ENCODE measurements around the gene PPP1R3A.

DNA sequence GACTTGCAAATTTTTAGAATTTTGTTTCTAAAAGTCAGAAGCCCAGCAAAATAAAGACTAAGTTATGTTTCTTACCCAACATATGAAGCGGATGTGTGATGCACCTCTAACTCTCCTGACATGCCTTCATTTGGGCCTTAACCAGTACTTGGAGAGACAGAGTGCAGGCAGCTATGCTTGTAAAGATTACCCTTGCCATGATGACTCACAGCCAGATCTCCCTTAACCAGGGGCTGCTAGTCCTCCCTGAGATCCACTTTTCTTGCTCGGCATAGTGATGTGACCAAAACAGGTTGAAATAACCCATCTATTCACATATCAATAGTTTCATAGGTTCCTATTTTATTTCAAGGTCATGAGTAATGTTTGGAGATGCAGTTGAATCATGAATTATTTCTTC is 43.6 kb downstream of the PPP1R3A start:
- TF ChIP-seq POLR2A (IDR thresholded peaks at IDR 0.05) = no peak
- TF ChIP-seq, protein P1, sequence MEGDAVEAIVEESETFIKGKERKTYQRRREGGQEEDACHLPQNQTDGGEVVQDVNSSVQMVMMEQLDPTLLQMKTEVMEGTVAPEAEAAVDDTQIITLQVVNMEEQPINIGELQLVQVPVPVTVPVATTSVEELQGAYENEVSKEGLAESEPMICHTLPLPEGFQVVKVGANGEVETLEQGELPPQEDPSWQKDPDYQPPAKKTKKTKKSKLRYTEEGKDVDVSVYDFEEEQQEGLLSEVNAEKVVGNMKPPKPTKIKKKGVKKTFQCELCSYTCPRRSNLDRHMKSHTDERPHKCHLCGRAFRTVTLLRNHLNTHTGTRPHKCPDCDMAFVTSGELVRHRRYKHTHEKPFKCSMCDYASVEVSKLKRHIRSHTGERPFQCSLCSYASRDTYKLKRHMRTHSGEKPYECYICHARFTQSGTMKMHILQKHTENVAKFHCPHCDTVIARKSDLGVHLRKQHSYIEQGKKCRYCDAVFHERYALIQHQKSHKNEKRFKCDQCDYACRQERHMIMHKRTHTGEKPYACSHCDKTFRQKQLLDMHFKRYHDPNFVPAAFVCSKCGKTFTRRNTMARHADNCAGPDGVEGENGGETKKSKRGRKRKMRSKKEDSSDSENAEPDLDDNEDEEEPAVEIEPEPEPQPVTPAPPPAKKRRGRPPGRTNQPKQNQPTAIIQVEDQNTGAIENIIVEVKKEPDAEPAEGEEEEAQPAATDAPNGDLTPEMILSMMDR (IDR thresholded peaks at IDR 0.05) = no peak

Measured in lower leg skin (tissue), 3 donors.